ENCODE measurements around the gene EIF3J. TPM values are rescaled to one million over a fixed set of nuclear protein-coding genes. Genes with fewer than 3 reads are reported as not detected.

Gene EIF3J
- polyA plus RNA-seq, 1 experiment = 97.5 TPM

GRCh38 chr15:44566155-44566540, 29.2 kb downstream of the EIF3J start:
- Histone ChIP-seq H3K27ac (ENCODE audit: low read depth, low read length) (no peak overlapping the region), H3K27me3 (ENCODE audit: control insufficient read depth, insufficient read depth, low read length) (no peaks in the 10 kb centered on the region), H3K4me3 (ENCODE audit: low read depth, low read length) (no peak overlapping the region), H3K9me3 (ENCODE audit: control insufficient read depth, insufficient read depth, low read length) (peaks cover 9% of the 10 kb centered on the region)
- CTCF ChIA-PET = no interaction called here
- TF ChIP-seq CTCF (IDR thresholded peaks at IDR 0.05; ENCODE audit: low read depth, low read length) = no peak
- POLR2A ChIA-PET = no interaction called here
- DNase-seq (ENCODE audit: low read depth, low spot score) = no peak

GRCh38 chr15:44568338-44568737, 31.4 kb downstream of the EIF3J start:
- POLR2A ChIA-PET = interaction anchor here (0.7 kb wide), 1 partner anchor 212 kb away, joined by 7 read pairs; no protein-coding TSS in a partner anchor
- Histone ChIP-seq H3K27me3 (ENCODE audit: control insufficient read depth, insufficient read depth, low read length) (no peaks in the 10 kb centered on the region), H3K27ac (ENCODE audit: low read depth, low read length) (no peak overlapping the region), H3K4me3 (ENCODE audit: low read depth, low read length) (no peak overlapping the region), H3K9me3 (ENCODE audit: control insufficient read depth, insufficient read depth, low read length) (peaks cover 9% of the 10 kb centered on the region)
- no peak for DNase-seq (ENCODE audit: low read depth, low spot score)
- CTCF ChIA-PET = interaction anchor here (2.3 kb wide), 1 partner anchor 10 kb away, joined by 16 read pairs; no protein-coding TSS in a partner anchor
- TF ChIP-seq CTCF (IDR thresholded peaks at IDR 0.05; ENCODE audit: low read depth, low read length) = no peak

GRCh38 chr15:44569316-44569715, 32.4 kb downstream of the EIF3J start:
- ChIA-PET POLR2A (no interaction called here), CTCF (interaction anchor here (2.3 kb wide), 1 partner anchor 9 kb away, joined by 16 read pairs; no protein-coding TSS in a partner anchor)
- DNase-seq (ENCODE audit: low read depth, low spot score) = no peak
- H3K4me3 ChIP-seq (ENCODE audit: low read depth, low read length) = no peak overlapping the region
- H3K27ac ChIP-seq (ENCODE audit: low read depth, low read length) = no peak overlapping the region
- no peak for TF ChIP-seq CTCF (IDR thresholded peaks at IDR 0.05; ENCODE audit: low read depth, low read length)
- H3K27me3 ChIP-seq (ENCODE audit: control insufficient read depth, insufficient read depth, low read length) = no peaks in the 10 kb centered on the region
- peaks cover 9% of the 10 kb centered on the region for H3K9me3 ChIP-seq (ENCODE audit: control insufficient read depth, insufficient read depth, low read length)

GRCh38 chr15:44570361-44570760, 33.4 kb downstream of the EIF3J start:
- ChIA-PET POLR2A (interaction anchor here (0.9 kb wide), 1 partner anchor 34 kb away, joined by 3 read pairs; the partner anchor contains the start of gene EIF3J), CTCF (interaction anchor here (1.1 to 2.3 kb wide), 2 partner anchors 8 to 22 kb away, joined by 4 to 16 read pairs; no protein-coding TSS in a partner anchor)
- TF ChIP-seq CTCF (IDR thresholded peaks at IDR 0.05; ENCODE audit: low read depth, low read length) = no peak
- H3K27me3 ChIP-seq (ENCODE audit: control insufficient read depth, insufficient read depth, low read length) = no peaks in the 10 kb centered on the region
- no peak overlapping the region for H3K4me3 ChIP-seq (ENCODE audit: low read depth, low read length)
- peaks cover 3% of the 10 kb centered on the region for H3K9me3 ChIP-seq (ENCODE audit: control insufficient read depth, insufficient read depth, low read length)
- no peak overlapping the region for H3K27ac ChIP-seq (ENCODE audit: low read depth, low read length)
- no peak for DNase-seq (ENCODE audit: low read depth, low spot score)

- ChIA-PET CTCF (interaction anchor here (1.2 kb wide), 1 partner anchor 23 kb away, joined by 3 read pairs; no protein-coding TSS in a partner anchor), POLR2A (no interaction called here)
- H3K27ac ChIP-seq (ENCODE audit: low read depth, low read length) = no peak overlapping the region
- no peaks in the 10 kb centered on the region for H3K27me3 ChIP-seq (ENCODE audit: control insufficient read depth, insufficient read depth, low read length)
- no peak for DNase-seq (ENCODE audit: low read depth, low spot score)
- H3K4me3 ChIP-seq (ENCODE audit: low read depth, low read length) = no peak overlapping the region
- no peaks in the 10 kb centered on the region for H3K9me3 ChIP-seq (ENCODE audit: control insufficient read depth, insufficient read depth, low read length)
- TF ChIP-seq CTCF (IDR thresholded peaks at IDR 0.05; ENCODE audit: low read depth, low read length) = no peak
These were observed 36.4 kb downstream of the EIF3J start for GRCh38 chr15:44573386-44573785.
